NT2/D1 (cell line): ENCODE results near the gene ADNP.

ENCODE experiments used
- DNase-seq: peaks from one replicate; pipeline ENCODE4 v3.0.0-alpha.2; 2011; ENCODE audit warnings: low read depth, low spot score
- H3K27me3 ChIP-seq: 2 replicates; pipeline ENCODE4 v1.6.0; 2011; ENCODE audit warnings: mild to moderate bottlenecking; ENCODE audit not compliant: insufficient read length, insufficient read depth
- H3K36me3 ChIP-seq: 2 replicates; pipeline ENCODE4 v1.6.1; 2011; ENCODE audit warnings: mild to moderate bottlenecking, low read length, mixed read lengths; ENCODE audit not compliant: insufficient read depth, insufficient read length
- H3K4me1 ChIP-seq: 2 replicates; pipeline ENCODE4 v1.5.1; 2011; ENCODE audit not compliant: insufficient read depth, insufficient read length
- H3K4me3 ChIP-seq: 2 replicates; pipeline ENCODE4 v1.5.1; 2011; ENCODE audit warnings: low read depth; ENCODE audit not compliant: insufficient read length
- H3K9ac ChIP-seq: 2 replicates; pipeline ENCODE4 v1.6.0; 2011; ENCODE audit warnings: low read depth; ENCODE audit not compliant: insufficient read length
- H3K9me3 ChIP-seq: 2 replicates; pipeline ENCODE4 v1.5.1; 2011; ENCODE audit warnings: mild to moderate bottlenecking, low read length; ENCODE audit not compliant: insufficient read depth
- SUZ12 ChIP-seq: IDR thresholded peaks from 2 replicates; pipeline ENCODE4 v1.6.1; 2011; ENCODE audit not compliant: insufficient read length, insufficient read depth; ENCODE audit errors: extremely low read depth
- YY1 ChIP-seq: IDR thresholded peaks from 2 replicates; pipeline ENCODE4 v1.6.1; 2011; ENCODE audit not compliant: insufficient read length, insufficient read depth
- ZNF274 ChIP-seq: IDR thresholded peaks from 2 replicates; pipeline ENCODE4 v1.6.1; 2011; ENCODE audit warnings: mild to moderate bottlenecking, low read depth, low read length

The ADNP gene

DNA sequence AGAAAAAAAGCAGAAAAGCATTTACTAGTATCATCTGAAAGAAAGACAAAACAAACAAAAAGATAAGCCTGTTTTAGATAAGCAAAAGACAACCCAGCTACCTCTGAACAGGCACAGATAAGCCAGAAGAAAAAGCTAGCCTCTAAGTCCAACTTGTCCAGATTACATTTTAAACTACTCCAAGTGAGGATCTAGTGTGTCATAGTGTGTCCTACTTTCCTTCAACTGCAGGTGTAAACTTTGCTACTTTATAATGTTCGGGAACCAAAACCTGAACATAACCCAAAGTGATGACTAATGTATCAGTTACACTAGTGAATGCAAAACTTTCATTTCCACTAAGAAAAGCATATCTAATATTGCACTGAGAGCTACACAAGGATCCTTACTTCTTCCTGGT lies 19.5 kb downstream of the ADNP start:
- TF ChIP-seq SUZ12 (no peak), ZNF274 (no peak), YY1 (no peak)
- Histone ChIP-seq H3K27me3 (no peaks in the 10 kb centered on the region), H3K4me1 (no peaks in the 10 kb centered on the region), H3K9me3 (no peaks in the 10 kb centered on the region), H3K36me3 (peaks cover 50% of the 10 kb centered on the region), H3K4me3 (no peak overlapping the region), H3K9ac (no peak overlapping the region)
- DNase-seq = no peak

- no peaks in the 10 kb centered on the region for H3K4me1 ChIP-seq
- H3K4me3 ChIP-seq = no peak overlapping the region
- H3K9me3 ChIP-seq = no peaks in the 10 kb centered on the region
- H3K36me3 ChIP-seq = peaks cover 43% of the 10 kb centered on the region
- H3K9ac ChIP-seq = no peak overlapping the region
- H3K27me3 ChIP-seq = no peaks in the 10 kb centered on the region
- no peak for DNase-seq
- TF ChIP-seq ZNF274 (no peak), SUZ12 (no peak)
Observed at GRCh38 chr20:50911030-50911429, 20.2 kb downstream of the ADNP start.

DNA sequence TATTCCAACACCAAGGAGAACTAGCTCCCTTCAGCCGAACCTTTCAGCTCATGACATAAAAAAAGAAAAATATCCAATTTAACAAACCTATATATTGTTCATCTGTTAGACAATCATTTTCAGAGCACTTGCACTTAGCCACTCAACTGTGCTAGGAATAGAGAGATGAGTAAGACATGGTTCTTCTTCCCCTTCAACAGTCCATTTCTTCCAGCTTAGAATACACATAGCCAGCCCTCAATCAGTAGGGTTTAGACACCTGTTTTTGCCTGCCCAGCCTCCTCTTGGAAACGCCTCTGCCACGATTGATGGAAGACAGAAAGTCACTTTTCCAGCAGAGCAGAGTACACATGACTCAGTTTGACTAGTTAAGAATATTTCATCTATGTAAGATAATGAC lies 21.8 kb downstream of the ADNP start:
- peaks cover 46% of the 10 kb centered on the region for H3K36me3 ChIP-seq
- H3K9ac ChIP-seq = no peak overlapping the region
- H3K4me1 ChIP-seq = no peaks in the 10 kb centered on the region
- no peak overlapping the region for H3K4me3 ChIP-seq
- no peaks in the 10 kb centered on the region for H3K27me3 ChIP-seq
- TF ChIP-seq SUZ12 (no peak), ZNF274 (no peak), YY1 (no peak)
- no peak for DNase-seq
- H3K9me3 ChIP-seq = no peaks in the 10 kb centered on the region

DNA sequence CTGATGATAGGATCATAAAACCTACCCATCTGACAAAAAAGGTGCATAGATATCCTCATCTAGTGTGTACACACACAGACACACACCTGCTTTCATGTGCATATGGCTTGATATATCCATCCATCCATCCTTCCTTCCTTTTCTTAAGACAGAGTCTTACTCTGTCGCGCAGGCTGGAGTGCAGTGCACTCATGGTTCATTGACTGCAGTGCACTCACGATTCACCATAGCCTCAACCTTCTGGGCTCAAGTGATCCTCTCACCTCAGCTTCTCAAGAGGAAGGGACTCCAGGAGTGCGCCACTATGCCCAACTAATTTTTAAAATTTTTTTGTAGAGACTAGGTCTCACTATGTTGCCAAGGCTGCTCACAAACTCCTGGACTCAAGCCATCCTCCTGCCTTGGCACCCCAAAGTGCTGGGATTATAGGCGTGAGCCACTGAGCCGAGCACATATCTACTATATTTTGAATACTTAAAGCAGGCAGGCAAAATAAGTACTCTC lies 27.1 kb downstream of the ADNP start:
- Histone ChIP-seq H3K4me3 (no peak overlapping the region), H3K36me3 (peaks cover 70% of the 10 kb centered on the region), H3K9me3 (no peaks in the 10 kb centered on the region), H3K27me3 (no peaks in the 10 kb centered on the region), H3K9ac (no peak overlapping the region), H3K4me1 (no peaks in the 10 kb centered on the region)
- no peak for DNase-seq
- TF ChIP-seq YY1 = no peak
- no peak for TF ChIP-seq ZNF274
- no peak for TF ChIP-seq SUZ12

DNA sequence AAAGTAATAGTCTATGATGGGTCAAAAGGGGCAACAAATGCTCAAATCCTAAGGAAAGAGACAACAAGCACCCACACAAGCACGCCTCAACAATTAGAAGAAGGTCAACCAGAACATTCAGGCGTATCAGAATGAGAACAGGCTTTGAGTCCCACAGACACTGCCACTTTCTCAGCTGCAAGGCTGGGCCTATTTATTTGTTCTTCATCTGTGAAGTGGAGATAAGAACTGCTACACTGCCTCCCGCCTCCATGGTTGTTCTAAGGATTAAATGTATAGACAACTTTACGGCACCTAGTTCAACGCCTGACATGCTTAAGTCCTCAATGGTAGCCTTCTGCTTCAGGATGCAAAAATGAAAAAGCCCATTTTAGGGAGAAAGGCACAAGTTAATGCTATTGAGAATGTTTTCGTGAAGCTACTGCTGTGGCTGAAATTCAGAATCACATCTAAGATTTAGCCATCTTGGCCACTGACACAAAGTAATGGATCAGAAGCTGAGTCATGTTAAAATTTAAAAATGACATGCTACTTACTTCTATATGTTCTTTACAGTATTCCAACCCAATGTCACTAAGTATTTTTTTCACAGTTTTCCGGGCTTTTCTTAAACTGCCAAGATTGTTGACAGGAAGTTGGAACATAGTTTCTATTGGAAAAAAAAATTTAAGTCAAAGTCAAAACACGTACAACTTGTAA lies 27.7 kb downstream of the ADNP start:
- no peaks in the 10 kb centered on the region for H3K27me3 ChIP-seq
- H3K36me3 ChIP-seq = peaks cover 76% of the 10 kb centered on the region
- H3K4me3 ChIP-seq = no peak overlapping the region
- TF ChIP-seq YY1 (no peak), ZNF274 (no peak), SUZ12 (no peak)
- DNase-seq = no peak
- no peaks in the 10 kb centered on the region for H3K4me1 ChIP-seq
- H3K9ac ChIP-seq = no peak overlapping the region
- no peaks in the 10 kb centered on the region for H3K9me3 ChIP-seq

- Histone ChIP-seq H3K4me3 (no peak overlapping the region), H3K9ac (no peak overlapping the region), H3K36me3 (peaks cover 86% of the 10 kb centered on the region), H3K27me3 (no peaks in the 10 kb centered on the region), H3K4me1 (no peaks in the 10 kb centered on the region), H3K9me3 (no peaks in the 10 kb centered on the region)
- no peak for DNase-seq
- TF ChIP-seq YY1 (no peak), SUZ12 (no peak), ZNF274 (no peak)
Observed at GRCh38 chr20:50901301-50901700, 29.9 kb downstream of the ADNP start.

GRCh38 chr20:50900261-50900660 lies 31.0 kb downstream of the ADNP start:
- Histone ChIP-seq H3K36me3 (peaks cover 96% of the 10 kb centered on the region), H3K4me1 (no peaks in the 10 kb centered on the region), H3K4me3 (no peak overlapping the region), H3K9ac (no peak overlapping the region), H3K27me3 (no peaks in the 10 kb centered on the region), H3K9me3 (no peaks in the 10 kb centered on the region)
- TF ChIP-seq YY1 (no peak), ZNF274 (no peak), SUZ12 (no peak)
- no peak for DNase-seq
